Measurements from ENCODE around the gene CMIP. TPM values are rescaled to one million over a fixed set of nuclear protein-coding genes. Genes with fewer than 3 reads are reported as not detected.

The CMIP gene
- polyA plus RNA-seq, 3 donors = 0.85 to 61.9 (median 0.93) TPM

DNA sequence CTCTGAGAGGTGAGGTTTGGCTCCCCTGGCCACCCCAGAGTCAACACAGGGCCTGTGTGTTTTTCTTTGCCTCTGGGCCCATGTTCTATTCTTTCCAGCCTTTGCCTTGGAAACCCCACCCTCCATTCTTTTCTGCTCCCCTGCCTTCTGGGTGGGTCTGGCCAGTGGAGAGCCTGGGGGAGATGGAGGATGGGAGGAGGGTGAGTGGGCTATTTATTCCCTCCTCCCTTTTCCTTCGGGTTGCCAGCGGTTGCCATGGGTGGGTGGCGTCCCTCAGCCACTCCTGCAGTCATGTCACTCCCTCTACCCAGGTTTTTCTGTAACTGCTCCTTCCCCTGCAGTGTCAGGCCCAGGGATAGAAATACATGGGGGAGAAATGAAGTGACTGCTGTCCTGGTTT is 15.5 kb downstream of the CMIP start:
- peaks cover 100% of the 10 kb centered on the region for H4K20me1 ChIP-seq (ENCODE audit: insufficient read depth, low read length)
- peaks cover 18 to 66% of the 10 kb centered on the region in 2 donors for H3K36me3 ChIP-seq (replicated peaks in 1 of 2; ENCODE audit: control insufficient read depth in 1 of 2, insufficient read depth in 2 of 2, low read length in 2 of 2)
- Mint-ChIP-seq H3K4me3 (no peak overlapping the region), H3K36me3 (peaks cover 63 to 77% of the 10 kb centered on the region in 2 donors), H3K9me3 (no peaks in the 10 kb centered on the region), H3K4me1 (peaks cover 93% of the 10 kb centered on the region), H3K27ac (peak overlapping the region in 4 of 7 donors; percentile 3 to 77 (median 49)), H3K27me3 (ENCODE audit: low read depth in 3 of 3) (peaks cover 0 to 5% (median 0%) of the 10 kb centered on the region in 3 donors)
- intact Hi-C loops (cut with micrococcal nuclease) = loop anchor here in 1 of 2 donors (5.0 kb wide), 1 partner anchor 37 kb away; no protein-coding TSS in a partner anchor
- H2AFZ ChIP-seq (ENCODE audit: insufficient read depth, low read depth, low read length, poor library complexity, severe bottlenecking) = no peak overlapping the region
- no peak overlapping the region for H3K4me3 ChIP-seq (replicated peaks in 1 of 3; ENCODE audit: low read depth in 2 of 3, low read length in 3 of 3)
- H3K4me2 ChIP-seq (replicated peaks; ENCODE audit: extremely low read depth, low read length, poor library complexity, severe bottlenecking) = no peak overlapping the region
- peak overlapping the region in 1 of 2 donors; percentile 26 for H3K27ac ChIP-seq (ENCODE audit: low read depth in 1 of 2, low read length in 2 of 2)
- peaks cover 100% of the 10 kb centered on the region for H3K79me2 ChIP-seq (ENCODE audit: insufficient read depth, low read length)
- DNase-seq = no peak
- H3K4me1 ChIP-seq (ENCODE audit: control insufficient read depth in 1 of 2, insufficient read depth in 2 of 2, low read length in 2 of 2) = peaks cover 71 to 97% of the 10 kb centered on the region in 2 donors
- no peaks in the 10 kb centered on the region for H3K27me3 ChIP-seq (ENCODE audit: control insufficient read depth in 2 of 2, insufficient read depth in 2 of 2, low read length in 2 of 2)
- H3K9me3 ChIP-seq (replicated peaks in 1 of 2; ENCODE audit: control insufficient read depth in 1 of 2, insufficient read depth in 1 of 2, low read length in 2 of 2) = no peaks in the 10 kb centered on the region
- no CpG with 5 or more reads among the region's 3 CpGs for WGBS (ENCODE audit: insufficient coverage)
- TF ChIP-seq, protein P1, sequence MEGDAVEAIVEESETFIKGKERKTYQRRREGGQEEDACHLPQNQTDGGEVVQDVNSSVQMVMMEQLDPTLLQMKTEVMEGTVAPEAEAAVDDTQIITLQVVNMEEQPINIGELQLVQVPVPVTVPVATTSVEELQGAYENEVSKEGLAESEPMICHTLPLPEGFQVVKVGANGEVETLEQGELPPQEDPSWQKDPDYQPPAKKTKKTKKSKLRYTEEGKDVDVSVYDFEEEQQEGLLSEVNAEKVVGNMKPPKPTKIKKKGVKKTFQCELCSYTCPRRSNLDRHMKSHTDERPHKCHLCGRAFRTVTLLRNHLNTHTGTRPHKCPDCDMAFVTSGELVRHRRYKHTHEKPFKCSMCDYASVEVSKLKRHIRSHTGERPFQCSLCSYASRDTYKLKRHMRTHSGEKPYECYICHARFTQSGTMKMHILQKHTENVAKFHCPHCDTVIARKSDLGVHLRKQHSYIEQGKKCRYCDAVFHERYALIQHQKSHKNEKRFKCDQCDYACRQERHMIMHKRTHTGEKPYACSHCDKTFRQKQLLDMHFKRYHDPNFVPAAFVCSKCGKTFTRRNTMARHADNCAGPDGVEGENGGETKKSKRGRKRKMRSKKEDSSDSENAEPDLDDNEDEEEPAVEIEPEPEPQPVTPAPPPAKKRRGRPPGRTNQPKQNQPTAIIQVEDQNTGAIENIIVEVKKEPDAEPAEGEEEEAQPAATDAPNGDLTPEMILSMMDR (IDR thresholded peaks at IDR 0.05) = no peak
- no peak overlapping the region for H3K9ac ChIP-seq (ENCODE audit: insufficient read depth, low read length, poor library complexity, severe bottlenecking)

DNA sequence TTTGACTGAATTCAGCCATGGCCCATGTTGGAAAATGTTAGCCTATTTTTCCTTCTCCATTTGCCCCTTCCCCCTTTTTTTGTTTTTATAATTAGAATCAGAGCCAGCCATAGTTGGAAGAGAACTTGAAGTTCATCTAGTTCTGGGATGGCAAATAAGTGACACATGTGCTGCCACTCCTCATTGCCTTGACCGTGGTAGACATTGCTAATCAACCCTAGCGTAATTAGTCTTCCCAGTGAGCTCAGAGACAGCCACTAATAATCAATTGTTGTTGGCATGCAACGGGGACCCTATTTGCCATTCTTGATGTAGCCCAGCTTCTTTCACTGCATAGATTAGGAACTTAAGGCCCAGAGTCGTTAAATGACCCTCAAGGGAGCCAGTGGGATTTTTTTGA is 16.6 kb downstream of the CMIP start:
- Histone ChIP-seq H3K4me2 (replicated peaks; ENCODE audit: extremely low read depth, low read length, poor library complexity, severe bottlenecking) (no peak overlapping the region), H3K27ac (ENCODE audit: low read depth in 1 of 2, low read length in 2 of 2) (peak overlapping the region in 1 of 2 donors; percentile 66), H3K4me3 (replicated peaks in 1 of 3; ENCODE audit: low read depth in 2 of 3, low read length in 3 of 3) (peak overlapping the region in 1 of 3 experiments; percentile 31), H3K9ac (ENCODE audit: insufficient read depth, low read length, poor library complexity, severe bottlenecking) (no peak overlapping the region), H3K36me3 (replicated peaks in 1 of 2; ENCODE audit: control insufficient read depth in 1 of 2, insufficient read depth in 2 of 2, low read length in 2 of 2) (peaks cover 18 to 56% of the 10 kb centered on the region in 2 donors), H3K9me3 (replicated peaks in 1 of 2; ENCODE audit: control insufficient read depth in 1 of 2, insufficient read depth in 1 of 2, low read length in 2 of 2) (no peaks in the 10 kb centered on the region), H3K79me2 (ENCODE audit: insufficient read depth, low read length) (peaks cover 100% of the 10 kb centered on the region), H2AFZ (ENCODE audit: insufficient read depth, low read depth, low read length, poor library complexity, severe bottlenecking) (no peak overlapping the region), H3K27me3 (ENCODE audit: control insufficient read depth in 2 of 2, insufficient read depth in 2 of 2, low read length in 2 of 2) (no peaks in the 10 kb centered on the region), H3K4me1 (ENCODE audit: control insufficient read depth in 1 of 2, insufficient read depth in 2 of 2, low read length in 2 of 2) (peaks cover 74 to 97% of the 10 kb centered on the region in 2 donors), H4K20me1 (ENCODE audit: insufficient read depth, low read length) (peaks cover 100% of the 10 kb centered on the region)
- DNase-seq = no peak
- H3K36me3 Mint-ChIP-seq = peaks cover 61 to 76% of the 10 kb centered on the region in 2 donors
- no peaks in the 10 kb centered on the region for H3K9me3 Mint-ChIP-seq
- intact Hi-C loops (cut with micrococcal nuclease) = loop anchor here in 1 of 2 donors (5.0 kb wide), 1 partner anchor 36 kb away; no protein-coding TSS in a partner anchor
- peaks cover 94% of the 10 kb centered on the region for H3K4me1 Mint-ChIP-seq
- TF ChIP-seq, protein P1 (IDR thresholded peaks at IDR 0.05) = no peak
- no peak overlapping the region for H3K4me3 Mint-ChIP-seq
- H3K27ac Mint-ChIP-seq = peak overlapping the region; percentile 0 to 69 (median 56)
- WGBS (ENCODE audit: insufficient coverage) = 92% methylated on average over 4 of the region's 4 CpGs
- H3K27me3 Mint-ChIP-seq (ENCODE audit: low read depth in 3 of 3) = peaks cover 0 to 1% (median 0%) of the 10 kb centered on the region in 3 donors

Data from CD14-positive monocyte (primary cell).